ENCODE data around the gene TPRN. TPM values are rescaled to one million over a fixed set of nuclear protein-coding genes. Genes with fewer than 3 reads are reported as not detected.

The TPRN gene
- total and polyA plus RNA-seq, 2 donors (not counting 3 experiments of a cell fraction or from before 2014, with no cell fraction given), result 4.3 to 12.4 TPM

DNA sequence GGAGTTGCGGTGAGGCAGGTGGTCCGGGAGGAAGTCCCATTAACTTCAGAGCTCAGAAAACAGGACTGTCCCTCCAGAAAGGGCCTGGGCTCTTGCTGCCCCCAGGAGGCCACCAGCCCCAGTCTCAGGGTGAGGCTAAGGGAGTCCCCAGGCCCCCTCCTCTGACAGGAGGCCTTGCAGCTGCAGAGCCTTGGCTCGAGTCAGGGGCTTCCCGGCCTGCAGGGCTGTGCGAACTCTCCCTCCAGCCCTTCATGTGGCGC, 47.3 kb upstream of the TPRN start:
- H3K4me1 ChIP-seq (ENCODE audit: control insufficient read depth, extremely low read depth, insufficient read depth, low read length), result peaks cover 6% of the 10 kb centered on the region
- dilution Hi-C loops (cut with MboI; ENCODE audit: extremely low pct_ligation_motif_present, low sequenced_read_pairs) (no loop called here), intact Hi-C loops (cut with micrococcal nuclease) (no loop called here)
- H3K9me1 ChIP-seq (replicated peaks; ENCODE audit: control insufficient read depth, extremely low read depth, insufficient read depth, low read length), result no peaks in the 10 kb centered on the region
- H3K79me2 ChIP-seq (ENCODE audit: control insufficient read depth, insufficient read depth, low read length), result peaks cover 7% of the 10 kb centered on the region
- ChIA-PET CTCF (interaction anchor here (0.6 to 1.6 kb wide), 2 partner anchors 11 to 25 kb away, joined by 3 to 9 read pairs; no protein-coding TSS in a partner anchor), POLR2A (no interaction called here)
- TF ChIP-seq GATA2 (IDR thresholded peaks at IDR 0.05; ENCODE audit: insufficient read depth, insufficient read length, low read depth, low read length), result no peak
- TF ChIP-seq CTCF (IDR thresholded peaks at IDR 0.05; ENCODE audit: extremely low read depth in 1 of 2, insufficient read depth in 1 of 2, low read depth in 1 of 2, low read length in 2 of 2), result no peak
- TF ChIP-seq JUN (IDR thresholded peaks at IDR 0.05; ENCODE audit: borderline replicate concordance, insufficient read depth, insufficient read length, low read depth), result no peak
- TF ChIP-seq, protein P1, sequence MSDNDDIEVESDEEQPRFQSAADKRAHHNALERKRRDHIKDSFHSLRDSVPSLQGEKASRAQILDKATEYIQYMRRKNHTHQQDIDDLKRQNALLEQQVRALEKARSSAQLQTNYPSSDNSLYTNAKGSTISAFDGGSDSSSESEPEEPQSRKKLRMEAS (IDR thresholded peaks at IDR 0.05; ENCODE audit: insufficient read depth, insufficient read length), result no peak
- no peak for TF ChIP-seq EZH2 (IDR thresholded peaks at IDR 0.05; ENCODE audit: borderline replicate concordance, low read depth, low read length, severe bottlenecking)
- no peak for TF ChIP-seq POLR2AphosphoS5 (IDR thresholded peaks at IDR 0.05; ENCODE audit: insufficient read depth, low read depth, low read length)
- H2AFZ ChIP-seq (ENCODE audit: low read depth, low read length), result no peak overlapping the region
- DNase-seq (ENCODE audit: low read depth, low spot score) (no peak), FAIRE-seq (no peak)
- H3K27ac ChIP-seq (ENCODE audit: insufficient read depth, low read depth, low read length), result no peak overlapping the region
- no peak overlapping the region for H3K4me3 ChIP-seq (replicated peaks in 1 of 3; ENCODE audit: insufficient read depth in 1 of 3, low read depth in 1 of 3, low read length in 3 of 3)
- no peaks in the 10 kb centered on the region for H3K27me3 ChIP-seq (ENCODE audit: control insufficient read depth in 2 of 2, insufficient read depth in 2 of 2, low read length in 2 of 2)
- H4K20me1 ChIP-seq (replicated peaks; ENCODE audit: control insufficient read depth, extremely low read depth, insufficient read depth, low read length), result no peaks in the 10 kb centered on the region
- H3K9me3 ChIP-seq (replicated peaks; ENCODE audit: control insufficient read depth, insufficient read depth, low read length), result no peaks in the 10 kb centered on the region
- H3K9ac ChIP-seq (replicated peaks; ENCODE audit: extremely low read depth, insufficient read depth, low read length), result no peak overlapping the region
- H3K36me3 ChIP-seq (ENCODE audit: control insufficient read depth in 2 of 2, extremely low read depth in 1 of 2, insufficient read depth in 2 of 2, low read length in 2 of 2), result peaks cover 2 to 11% of the 10 kb centered on the region in 2 experiments
- BruUV-seq (replicated peaks), result no TSS peak
- no peak overlapping the region for H3K4me2 ChIP-seq (ENCODE audit: insufficient read depth, low read length)
